Stomach smooth muscle (tissue), 2 donors: ENCODE measurements around the gene PPM1H.
"Not testable (repeated sequence)": the region's sequence is repeated elsewhere in the genome, so short reads cannot be mapped to it uniquely, and the experiment has no call there.

Experiments
- H3K27ac ChIP-seq: one replicate; pipeline ENCODE4 v1.7.0; 2013; ENCODE audit warnings: mild to moderate bottlenecking, low read length, inconsistent platforms
- H3K27me3 ChIP-seq, 2 donors: one replicate each; pipeline ENCODE4 v1.7.0; 2013; ENCODE audit warnings: low read length in 2 of 2; ENCODE audit not compliant: insufficient read depth in 2 of 2, control insufficient read depth in 1 of 2
- H3K36me3 ChIP-seq, 2 donors: one replicate each; pipeline ENCODE4 v1.7.0; 2013; ENCODE audit warnings: low read length in 2 of 2; ENCODE audit not compliant: control insufficient read depth in 2 of 2, insufficient read depth in 2 of 2
- H3K4me1 ChIP-seq: one replicate; pipeline ENCODE4 v1.7.0; 2013; ENCODE audit warnings: low read length; ENCODE audit not compliant: control insufficient read depth, insufficient read depth
- H3K4me3 ChIP-seq, 2 donors: one replicate each; pipeline ENCODE4 v1.7.0; 2013; ENCODE audit warnings: low read length in 2 of 2
- H3K9ac ChIP-seq, 2 donors: one replicate each; pipeline ENCODE4 v1.7.0; 2013; ENCODE audit warnings: low read length in 2 of 2, mild to moderate bottlenecking in 1 of 2
- H3K9me3 ChIP-seq, 2 donors: one replicate each; pipeline ENCODE4 v1.7.0; 2013; ENCODE audit warnings: low read length in 2 of 2; ENCODE audit not compliant: control insufficient read depth in 2 of 2
- donor health status: healthy.
- donor health status: Pancreatic carcinoma.

Gene PPM1H

DNA sequence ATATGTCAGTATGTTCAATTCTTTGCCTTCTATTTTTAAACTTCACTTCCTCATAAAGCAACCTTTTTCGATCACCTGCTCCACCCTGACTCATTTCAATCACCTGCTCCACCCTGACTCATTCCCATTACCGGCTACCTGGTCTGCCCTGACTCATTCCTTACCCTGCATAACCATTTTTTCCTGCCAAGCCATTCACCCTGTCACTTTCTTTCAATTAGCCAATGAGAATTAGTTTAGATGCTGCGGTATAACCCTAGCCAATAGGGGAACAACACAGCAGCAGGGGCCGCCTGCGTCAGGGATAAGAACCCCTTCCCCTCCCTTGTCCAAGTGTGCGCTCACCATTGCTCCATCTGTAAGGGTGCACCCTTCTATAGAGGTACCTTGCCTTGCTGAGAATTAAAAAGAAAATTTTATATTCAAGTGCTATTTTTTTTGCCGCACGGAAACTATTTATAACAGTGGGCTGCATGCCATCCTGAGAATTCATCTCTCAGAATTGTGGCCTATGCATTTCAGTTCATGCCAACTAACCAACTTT is 31.6 kb upstream of the PPM1H start:
- not testable (repeated sequence) for H3K36me3 ChIP-seq, H3K4me1 ChIP-seq, H3K27me3 ChIP-seq, H3K9ac ChIP-seq, H3K27ac ChIP-seq, H3K4me3 ChIP-seq, H3K9me3 ChIP-seq

GRCh38 chr12:62965700-62966099 is 30.8 kb upstream of the PPM1H start:
- not testable (repeated sequence) for H3K27ac ChIP-seq, H3K27me3 ChIP-seq, H3K4me3 ChIP-seq, H3K36me3 ChIP-seq, H3K9me3 ChIP-seq, H3K9ac ChIP-seq, H3K4me1 ChIP-seq

DNA sequence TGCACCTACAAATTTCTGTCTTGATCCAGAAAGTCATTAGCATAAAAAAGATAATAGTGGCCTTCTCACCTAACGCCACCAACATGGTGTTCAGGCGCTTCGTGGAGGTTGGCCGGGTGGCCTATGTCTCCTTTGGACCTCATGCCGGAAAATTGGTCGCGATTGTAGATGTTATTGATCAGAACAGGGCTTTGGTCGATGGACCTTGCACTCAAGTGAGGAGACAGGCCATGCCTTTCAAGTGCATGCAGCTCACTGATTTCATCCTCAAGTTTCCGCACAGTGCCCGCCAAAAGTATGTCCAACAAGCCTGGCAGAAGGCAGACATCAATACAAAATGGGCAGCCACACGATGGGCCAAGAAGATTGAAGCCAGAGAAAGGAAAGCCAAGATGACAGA is 30.3 kb upstream of the PPM1H start:
- H3K36me3 ChIP-seq, H3K4me1 ChIP-seq, H3K4me3 ChIP-seq, H3K27me3 ChIP-seq, H3K27ac ChIP-seq, H3K9me3 ChIP-seq, H3K9ac ChIP-seq: not testable (repeated sequence)

- no peaks in the 10 kb centered on the region for H3K27me3 ChIP-seq
- H3K36me3 ChIP-seq, result no peaks in the 10 kb centered on the region
- H3K27ac ChIP-seq, result no peak overlapping the region
- no peaks in the 10 kb centered on the region for H3K4me1 ChIP-seq
- H3K9me3 ChIP-seq, result no peaks in the 10 kb centered on the region
- no peak overlapping the region for H3K4me3 ChIP-seq
- H3K9ac ChIP-seq, result no peak overlapping the region
Measured at GRCh38 chr12:62963486-62964041, 28.6 kb upstream of the PPM1H start.

DNA sequence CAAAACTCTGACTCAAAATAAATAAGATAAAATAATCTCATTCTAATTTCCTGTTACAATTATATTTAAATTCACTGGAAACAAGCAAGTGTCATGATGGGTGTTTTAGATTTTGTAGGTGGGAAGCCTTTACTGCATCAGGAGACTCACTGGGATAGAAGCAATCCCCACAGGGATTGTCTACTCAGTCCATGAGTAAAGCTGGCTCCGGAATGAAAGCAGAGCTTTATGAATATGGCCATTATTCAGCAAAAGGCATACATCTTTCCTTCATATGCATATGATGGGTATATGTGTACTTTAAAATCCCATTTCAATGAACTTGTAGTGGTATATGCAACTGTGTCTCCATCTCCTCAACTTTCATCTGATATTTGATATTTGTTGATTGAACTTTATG is 25.4 kb upstream of the PPM1H start:
- Histone ChIP-seq H3K9ac (no peak overlapping the region), H3K27me3 (peaks cover 0 to 4% of the 10 kb centered on the region in 2 donors), H3K36me3 (no peaks in the 10 kb centered on the region), H3K9me3 (no peaks in the 10 kb centered on the region), H3K4me1 (no peaks in the 10 kb centered on the region), H3K27ac (no peak overlapping the region), H3K4me3 (no peak overlapping the region)

- no peak overlapping the region for H3K27ac ChIP-seq
- peaks cover 0 to 4% of the 10 kb centered on the region in 2 donors for H3K27me3 ChIP-seq
- H3K36me3 ChIP-seq, result no peaks in the 10 kb centered on the region
- no peaks in the 10 kb centered on the region for H3K9me3 ChIP-seq
- H3K4me3 ChIP-seq, result no peak overlapping the region
- H3K4me1 ChIP-seq, result no peaks in the 10 kb centered on the region
- H3K9ac ChIP-seq, result no peak overlapping the region
Measured at GRCh38 chr12:62959745-62960144, 24.8 kb upstream of the PPM1H start.

GRCh38 chr12:62957233-62957953 is 22.4 kb upstream of the PPM1H start:
- Histone ChIP-seq H3K9ac (no peak overlapping the region), H3K9me3 (no peaks in the 10 kb centered on the region), H3K27ac (no peak overlapping the region), H3K4me1 (no peaks in the 10 kb centered on the region), H3K36me3 (no peaks in the 10 kb centered on the region), H3K4me3 (no peak overlapping the region), H3K27me3 (peaks cover 0 to 4% of the 10 kb centered on the region in 2 donors)

DNA sequence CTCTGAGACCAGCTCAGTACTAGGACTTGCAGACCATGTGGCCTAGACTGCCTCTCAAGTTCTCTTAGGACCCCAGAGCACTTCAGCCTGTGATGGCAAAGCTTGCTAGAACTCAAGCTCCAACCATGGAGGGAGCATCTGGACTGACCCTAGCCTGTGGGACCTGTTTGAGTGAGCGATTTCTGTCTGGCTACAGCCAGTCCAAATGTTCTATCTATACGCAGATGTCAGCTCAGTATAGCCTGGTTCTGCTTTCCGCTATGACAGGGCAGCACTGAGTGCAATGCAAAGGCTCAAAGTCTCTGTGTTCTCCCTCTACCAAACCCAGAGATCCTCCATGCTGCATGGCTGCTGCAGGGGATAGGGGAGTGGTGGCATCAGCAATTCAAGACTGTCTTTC is 20.7 kb upstream of the PPM1H start:
- Histone ChIP-seq H3K36me3 (no peaks in the 10 kb centered on the region), H3K4me1 (no peaks in the 10 kb centered on the region), H3K4me3 (no peak overlapping the region), H3K27me3 (peaks cover 0 to 4% of the 10 kb centered on the region in 2 donors), H3K9me3 (no peaks in the 10 kb centered on the region), H3K27ac (no peak overlapping the region), H3K9ac (no peak overlapping the region)

GRCh38 chr12:62950317-62950716 is 15.4 kb upstream of the PPM1H start:
- Histone ChIP-seq H3K9me3 (peaks cover 0 to 3% of the 10 kb centered on the region in 2 donors), H3K9ac (no peak overlapping the region), H3K27me3 (no peaks in the 10 kb centered on the region), H3K27ac (no peak overlapping the region), H3K4me1 (no peaks in the 10 kb centered on the region), H3K4me3 (no peak overlapping the region), H3K36me3 (no peaks in the 10 kb centered on the region)

DNA sequence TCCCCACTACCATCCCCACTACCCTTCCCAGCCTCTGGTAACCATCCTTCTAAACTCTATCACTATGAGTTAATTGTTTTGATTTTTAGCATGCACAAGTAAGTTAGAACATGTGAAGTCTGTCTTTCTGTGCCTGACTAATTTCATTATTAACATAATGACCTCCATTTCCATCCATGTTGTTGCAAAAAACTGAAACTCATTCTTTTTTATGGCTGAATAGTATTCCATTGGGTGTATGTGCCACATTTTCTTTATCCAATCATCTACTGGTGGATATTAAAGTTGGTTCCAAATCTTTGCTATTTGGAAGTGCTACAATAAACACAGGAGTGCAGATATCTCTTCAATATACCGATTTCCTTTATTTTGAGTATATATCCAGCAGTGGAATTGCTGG is 13.2 kb upstream of the PPM1H start:
- Histone ChIP-seq H3K9ac (no peak overlapping the region), H3K4me3 (no peak overlapping the region), H3K4me1 (no peaks in the 10 kb centered on the region), H3K9me3 (peaks cover 0 to 3% of the 10 kb centered on the region in 2 donors), H3K27ac (no peak overlapping the region), H3K27me3 (no peaks in the 10 kb centered on the region), H3K36me3 (no peaks in the 10 kb centered on the region)

DNA sequence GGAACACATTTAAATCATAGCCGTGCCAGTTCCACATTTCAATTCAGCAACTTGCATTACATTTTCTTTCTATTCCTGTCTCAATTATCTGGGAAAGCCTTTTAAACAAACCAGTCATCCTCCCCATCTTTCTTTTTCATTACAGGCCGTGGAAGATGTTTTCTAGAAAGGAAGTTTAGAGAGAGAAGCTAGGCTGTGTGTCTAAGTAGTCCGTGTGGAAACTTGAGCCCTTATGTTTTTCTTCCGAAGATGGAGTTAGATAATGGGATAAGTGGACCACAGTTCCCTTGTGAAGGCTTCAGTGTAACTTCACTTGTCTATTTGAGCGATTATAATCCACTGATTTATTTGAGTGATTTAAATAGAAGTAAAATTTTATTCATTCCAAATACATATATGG is 12.4 kb upstream of the PPM1H start:
- no peaks in the 10 kb centered on the region for H3K36me3 ChIP-seq
- H3K27ac ChIP-seq, result no peak overlapping the region
- H3K27me3 ChIP-seq, result no peaks in the 10 kb centered on the region
- no peak overlapping the region for H3K9ac ChIP-seq
- no peaks in the 10 kb centered on the region for H3K4me1 ChIP-seq
- H3K4me3 ChIP-seq, result no peak overlapping the region
- H3K9me3 ChIP-seq, result peaks cover 0 to 3% of the 10 kb centered on the region in 2 donors
